Liver (tissue), 2 donors: Measurements from ENCODE around the gene LAMP1.

Source experiments
- TF ChIP-seq, protein P1 (sequence below): fragments of 150-350 bp; IDR thresholded peaks from 2 replicates; pipeline ENCODE4 v1.5.1; 2017; ENCODE audit warnings: improper control_type of control experiment, low read depth, low read length; ENCODE audit not compliant: missing input control
- TF ChIP-seq, protein P2 (sequence below): IDR thresholded peaks from 2 replicates; pipeline ENCODE4 v1.6.1; 2016; ENCODE audit warnings: antibody characterized with exemption
- donor health status: healthy.

DNA sequence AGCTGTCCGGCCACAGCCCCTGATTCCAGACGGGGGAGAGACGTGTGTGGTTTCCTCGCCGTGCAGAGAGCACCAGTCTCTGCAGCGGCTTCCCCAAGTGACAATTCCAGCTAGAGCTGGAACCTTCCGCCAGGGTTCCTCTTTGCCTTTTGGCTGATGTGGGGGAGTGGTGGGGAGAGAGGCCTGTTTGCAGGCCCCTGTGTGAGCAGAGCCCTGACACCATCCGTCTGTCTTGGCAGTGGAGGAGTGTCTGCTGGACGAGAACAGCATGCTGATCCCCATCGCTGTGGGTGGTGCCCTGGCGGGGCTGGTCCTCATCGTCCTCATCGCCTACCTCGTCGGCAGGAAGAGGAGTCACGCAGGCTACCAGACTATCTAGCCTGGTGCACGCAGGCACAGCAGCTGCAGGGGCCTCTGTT lies 25.0 kb downstream of the LAMP1 start:
- TF ChIP-seq, protein P1, sequence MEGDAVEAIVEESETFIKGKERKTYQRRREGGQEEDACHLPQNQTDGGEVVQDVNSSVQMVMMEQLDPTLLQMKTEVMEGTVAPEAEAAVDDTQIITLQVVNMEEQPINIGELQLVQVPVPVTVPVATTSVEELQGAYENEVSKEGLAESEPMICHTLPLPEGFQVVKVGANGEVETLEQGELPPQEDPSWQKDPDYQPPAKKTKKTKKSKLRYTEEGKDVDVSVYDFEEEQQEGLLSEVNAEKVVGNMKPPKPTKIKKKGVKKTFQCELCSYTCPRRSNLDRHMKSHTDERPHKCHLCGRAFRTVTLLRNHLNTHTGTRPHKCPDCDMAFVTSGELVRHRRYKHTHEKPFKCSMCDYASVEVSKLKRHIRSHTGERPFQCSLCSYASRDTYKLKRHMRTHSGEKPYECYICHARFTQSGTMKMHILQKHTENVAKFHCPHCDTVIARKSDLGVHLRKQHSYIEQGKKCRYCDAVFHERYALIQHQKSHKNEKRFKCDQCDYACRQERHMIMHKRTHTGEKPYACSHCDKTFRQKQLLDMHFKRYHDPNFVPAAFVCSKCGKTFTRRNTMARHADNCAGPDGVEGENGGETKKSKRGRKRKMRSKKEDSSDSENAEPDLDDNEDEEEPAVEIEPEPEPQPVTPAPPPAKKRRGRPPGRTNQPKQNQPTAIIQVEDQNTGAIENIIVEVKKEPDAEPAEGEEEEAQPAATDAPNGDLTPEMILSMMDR, result no peak
- TF ChIP-seq, protein P2, sequence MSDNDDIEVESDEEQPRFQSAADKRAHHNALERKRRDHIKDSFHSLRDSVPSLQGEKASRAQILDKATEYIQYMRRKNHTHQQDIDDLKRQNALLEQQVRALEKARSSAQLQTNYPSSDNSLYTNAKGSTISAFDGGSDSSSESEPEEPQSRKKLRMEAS, result no peak
